HepG2 (cell line): Measurements from ENCODE around the gene GPR119. TPM values are rescaled to one million over a fixed set of nuclear protein-coding genes. Genes with fewer than 3 reads are reported as not detected.
"Not testable (repeated sequence)": the region's sequence is repeated elsewhere in the genome, so short reads cannot be mapped to it uniquely, and the experiment has no call there.

Experiments used
- ATAC-seq: fragments of 200-7000 bp; cut with Tn5 transposase; 3 replicates; pipeline ENCODE4 v1.9.1; 2020; ENCODE audit warnings: mild to moderate bottlenecking, moderate library complexity
- Bru-seq: library from RNA; stranded (reverse); fragments of 400-500 nt; gene quantifications from one replicate; lab custom pipeline; 2021; lab: Mats Ljungman, UMichigan
- BruChase-seq, 2 experiments: library from RNA; stranded (reverse); fragments of 400-500 nt; gene quantifications; one replicate each; lab custom pipeline; 2021; lab: Mats Ljungman, UMichigan
- BruUV-seq: library from RNA; stranded (reverse); fragments of 400-500 nt; replicated peaks from 2 replicates; lab custom pipeline; 2021; lab: Mats Ljungman, UMichigan
- CTCF ChIA-PET: fragments of 300-600 bp; formaldehyde crosslinking; extraction: SDS; loops from one replicate; lab custom pipeline; 2021; ENCODE audit warnings: low total read pairs, inconsistent platforms, low intra/inter-chr PET ratio; lab: Yijun Ruan, JAX
- POLR2A ChIA-PET: fragments of 350-600 bp; sonication (Branson Sonifier 250); formaldehyde crosslinking; loops from one replicate; lab custom pipeline; 2020; ENCODE audit warnings: antibody characterized with exemption, inconsistent platforms; lab: Yijun Ruan, JAX
- DNase-seq: peaks from one replicate; pipeline ENCODE4 v3.0.0-alpha.2; 2015; ENCODE audit warnings: low spot score
- FAIRE-seq: peaks from 3 replicates; lab custom pipeline; 2011; peaks lifted over from hg19 to GRCh38; lab: Jason Lieb, UNC
- H2AFZ ChIP-seq: one replicate; pipeline ENCODE4 v1.6.1; 2011; ENCODE audit warnings: low read length, inconsistent platforms
- H3K27ac ChIP-seq: fragments of 300-600 bp; 3 replicates; pipeline ENCODE4 v1.8.0; 2011; ENCODE audit warnings: mixed run types, mild to moderate bottlenecking, mixed read lengths, low read length, inconsistent platforms; ENCODE audit not compliant: insufficient read depth; ENCODE audit errors: extremely low read length
- H3K27me3 ChIP-seq, 2 experiments: fragments of 200-600 bp in 1 of 2; 2 replicates in 1 of 2; 3 replicates in 1 of 2; pipeline versions ENCODE4 v1.6.0 to v1.8.0; 2011; ENCODE audit warnings: low read length in 2 of 2, mild to moderate bottlenecking in 2 of 2, moderate library complexity in 2 of 2, inconsistent platforms in 1 of 2; ENCODE audit not compliant: insufficient read depth in 2 of 2, control insufficient read depth in 1 of 2
- H3K36me3 ChIP-seq, 2 experiments: fragments of 200-600 bp in 1 of 2; replicated peaks in 1 of 2; 2 replicates in 1 of 2; 3 replicates in 1 of 2; pipeline versions ENCODE4 v1.5.1 to v1.8.0; 2011; ENCODE audit warnings: low read length in 2 of 2, inconsistent platforms in 1 of 2; ENCODE audit not compliant: insufficient read depth in 2 of 2, control insufficient read depth in 1 of 2
- H3K4me1 ChIP-seq: 2 replicates; pipeline ENCODE4 v1.5.1; 2012; ENCODE audit warnings: low read length, inconsistent platforms; ENCODE audit not compliant: insufficient read depth
- H3K4me2 ChIP-seq: 2 replicates; pipeline ENCODE4 v1.6.0; 2011; ENCODE audit warnings: low read depth, low read length, inconsistent platforms
- H3K4me3 ChIP-seq, 3 experiments: fragments of 200-600 bp in 1 of 3; sonication (generic), shearing (Covaris generic) in 1 of 3; replicated peaks in 1 of 3; 2 replicates each; pipeline ENCODE4 v1.5.1; 2011 to 2016; ENCODE audit warnings: low read length in 3 of 3, inconsistent platforms in 2 of 3, low read depth in 2 of 3, mild to moderate bottlenecking in 2 of 3, control low read depth in 1 of 3, mixed read lengths in 1 of 3; ENCODE audit not compliant: insufficient read depth in 1 of 3
- H3K79me2 ChIP-seq: one replicate; pipeline ENCODE4 v1.6.1; 2011; ENCODE audit warnings: low read length, inconsistent platforms; ENCODE audit not compliant: insufficient read depth
- H3K9ac ChIP-seq: 2 replicates; pipeline ENCODE4 v1.6.0; 2011; ENCODE audit warnings: mild to moderate bottlenecking, low read depth, low read length, inconsistent platforms; ENCODE audit not compliant: insufficient read depth
- H3K9me3 ChIP-seq: 2 replicates; pipeline ENCODE4 v1.5.1; 2012; ENCODE audit warnings: mild to moderate bottlenecking, low read length
- H4K20me1 ChIP-seq: 2 replicates; pipeline ENCODE4 v1.6.0; 2011; ENCODE audit warnings: inconsistent platforms, mild to moderate bottlenecking, low read length, moderate library complexity; ENCODE audit not compliant: insufficient read depth
- DMAP1 ChIP-seq: IDR thresholded peaks from 2 replicates; pipeline ENCODE4 v1.6.1; 2016
- MTF1 ChIP-seq: sonication (generic); formaldehyde crosslinking; IDR thresholded peaks from 2 replicates; pipeline ENCODE4 v1.5.0; 2020; ENCODE audit warnings: missing genetic modification reagents
- MZF1 ChIP-seq: sonication (generic); formaldehyde crosslinking; IDR thresholded peaks from 2 replicates; pipeline ENCODE4 v1.8.1; 2023; ENCODE audit warnings: mild to moderate bottlenecking, missing genetic modification reagents, borderline replicate concordance
- SRY ChIP-seq: sonication (generic); formaldehyde crosslinking; IDR thresholded peaks from 2 replicates; pipeline ENCODE4 v1.8.0; 2022; ENCODE audit warnings: mild to moderate bottlenecking, missing genetic modification reagents
- ZNF20 ChIP-seq: sonication (generic); formaldehyde crosslinking; IDR thresholded peaks from 2 replicates; pipeline ENCODE4 v1.4.0; 2020; ENCODE audit warnings: mild to moderate bottlenecking, moderate library complexity, missing genetic modification reagents
- ZNF292 ChIP-seq: sonication (generic); formaldehyde crosslinking; IDR thresholded peaks from 2 replicates; pipeline ENCODE4 v1.8.1; 2022; ENCODE audit warnings: mild to moderate bottlenecking, low read depth, missing genetic modification reagents, borderline replicate concordance
- WGBS: methylation state at CpG from one replicate; pipeline ENCODE4 v1.1.6; 2017; ENCODE audit warnings: low lambda C conversion rate; 5-methylcytosine and 5-hydroxymethylcytosine counted together
- in situ Hi-C: cut with HindIII; loops from 2 replicates; pipeline ENCODE4 v1.10.0; 2017; ENCODE audit warnings: low pct_unique_long_range_greater_than_20kb; ENCODE audit not compliant: extremely low pct_ligation_motif_present
- intact Hi-C: fragments of 100-400 bp; cut with micrococcal nuclease; formaldehyde crosslinking; loops from one replicate; pipeline ENCODE4 v1.10.0; 2022; ENCODE audit not compliant: unreplicated experiment
- long read RNA-seq, 2 experiments: library from RNA in 1 of 2; library from polyadenylated mRNA in 1 of 2; stranded (forward) in 1 of 2; unstranded in 1 of 2; transcript quantifications; one replicate each; pipeline ENCODE4 v2.0.0, GENCODE V29; 2019 to 2022
- polyA minus RNA-seq, 3 experiments: library from RNA; depleted of rRNA, polyadenylated mRNA; stranded (reverse); fragments of >200 nt; gene quantifications; 2 replicates each; pipeline ENCODE4 v1.2.3, GENCODE V29; 2011; ENCODE audit warnings: low replicate concordance in 1 of 3
- polyA plus RNA-seq, 8 experiments: library from polyadenylated mRNA; depleted of rRNA in 3 of 8; stranded (reverse) in 7 of 8; unstranded in 1 of 8; fragments of >200 nt; fragmentation: Illumina TruSeq in 4 of 8; extraction: Trizol in 4 of 8; gene quantifications; 2 replicates each; pipeline versions ENCODE4 v1.2.1 to v1.2.3, GENCODE V29; 2011 to 2016; ENCODE audit warnings: low read depth in 4 of 8, missing spikeins in 1 of 8, mixed read lengths in 1 of 8; ENCODE audit not compliant: insufficient read depth in 1 of 8
- total RNA-seq, 5 experiments: library from RNA; depleted of rRNA; stranded (reverse); fragments of >200 nt; fragmentation: Illumina TruSeq; extraction: Trizol; gene quantifications; 2 replicates each; pipeline ENCODE4 v1.2.3, GENCODE V29; 2016; ENCODE audit warnings: low read depth in 1 of 5

The GPR119 gene
- total RNA-seq (2016; rRNA removed; fragmentation: Illumina TruSeq; extraction: Trizol) (2.2 and 2.6 TPM in 2 replicates), polyA plus RNA-seq (2011; rRNA removed) (3.5 and 5.5 TPM in 2 replicates), polyA minus RNA-seq (2011; rRNA and poly(A)+ RNA removed; ENCODE audit: low replicate concordance) (39.7 TPM in 1 of 2 replicates, not detected in the other), Bru-seq, nascent RNA (percentile 45 among the genes with signal in this experiment), BruChase-seq, experiment 1, labeled RNA remaining after a 6-hour chase (percentile 56 among the genes with signal in this experiment), BruChase-seq, experiment 2, labeled RNA remaining after a 2-hour chase (percentile 49 among the genes with signal in this experiment)
- total RNA-seq (2016; cell fraction: cytosol; rRNA removed; fragmentation: Illumina TruSeq; extraction: Trizol; ENCODE audit: low read depth) = 0.53 and 0.81 TPM in 2 replicates
- 3.2 TPM in 2 replicates for total RNA-seq (2016; cell fraction: insoluble cytoplasmic fraction; rRNA removed; fragmentation: Illumina TruSeq; extraction: Trizol)
- total RNA-seq (2016; cell fraction: membrane; rRNA removed; fragmentation: Illumina TruSeq; extraction: Trizol) = 2.9 TPM in 2 replicates
- total RNA-seq (2016; cell fraction: nucleus; rRNA removed; fragmentation: Illumina TruSeq; extraction: Trizol) = 1.9 and 2.0 TPM in 2 replicates
- 2.9 and 4.6 TPM in 2 replicates for polyA plus RNA-seq (2011; cell fraction: cytosol; rRNA removed)
- 2.1 and 2.5 TPM in 2 replicates for polyA plus RNA-seq (2011; cell fraction: nucleus; rRNA removed)
- polyA plus RNA-seq (2012) = 1.3 and 1.5 TPM in 2 replicates
- polyA plus RNA-seq (2016; cell fraction: cytosol; fragmentation: Illumina TruSeq; extraction: Trizol; ENCODE audit: low read depth) = 0.10 and 0.35 TPM in 2 replicates
- polyA plus RNA-seq (2016; cell fraction: insoluble cytoplasmic fraction; fragmentation: Illumina TruSeq; extraction: Trizol; ENCODE audit: low read depth) = 1.0 and 1.8 TPM in 2 replicates
- 0.79 and 1.1 TPM in 2 replicates for polyA plus RNA-seq (2016; cell fraction: membrane; fragmentation: Illumina TruSeq; extraction: Trizol; ENCODE audit: low read depth)
- polyA plus RNA-seq (2016; cell fraction: nucleus; fragmentation: Illumina TruSeq; extraction: Trizol; ENCODE audit: insufficient read depth, low read depth) = 0.67 and 2.6 TPM in 2 replicates
- polyA minus RNA-seq (2011; cell fraction: cytosol; rRNA and poly(A)+ RNA removed) = 2.1 and 5.5 TPM in 2 replicates
- polyA minus RNA-seq (2011; cell fraction: nucleus; rRNA and poly(A)+ RNA removed) = 3.0 and 3.6 TPM in 2 replicates
- long read RNA-seq, experiment 1, partial matches to known transcripts = 0 of 1 reads
- long read RNA-seq, experiment 1, other reads (novel, unspliced or antisense) = 1 of 1 reads
- long read RNA-seq, experiment 2, partial matches to known transcripts = 0 of 1 reads
- long read RNA-seq, experiment 2, other reads (novel, unspliced or antisense) = 1 of 1 reads

GRCh38 chrX:130385520-130385919, at the start of gene GPR119:
Gene GPR119, minus strand, starts transcription at chrX:130385674. Its CDS starts 227 bp downstream, at chrX:130385447.
- Histone ChIP-seq H3K27me3 (no peaks in the 10 kb centered on the region), H2AFZ (peak within 1 kb of the TSS; percentile 54), H3K79me2 (no peaks in the 10 kb centered on the region), H3K4me2 (peak within 1 kb of the TSS; percentile 76), H3K36me3 (no peaks in the 10 kb centered on the region), H3K4me3 (peak within 1 kb of the TSS in 1 of 3 experiments; percentile 16; a peak in 1 of 6 replicates), H3K4me1 (peaks cover 22% of the 10 kb centered on the region), H3K27ac (peak within 1 kb of the TSS; percentile 35), H4K20me1 (no peaks in the 10 kb centered on the region), H3K9me3 (no peaks in the 10 kb centered on the region), H3K9ac (no peak within 1 kb of the TSS)
- intact Hi-C loops = no loop called here
- DNase-seq (no peak), ATAC-seq (no peak), FAIRE-seq (no peak)
- ChIA-PET POLR2A (no interaction called here), CTCF (no interaction called here)
- 100% methylated on average over 1 of the region's 4 CpGs for whole genome bisulfite sequencing
- no peak for TF ChIP-seq SRY (CRISPR knock-in tag)
- no peak for TF ChIP-seq ZNF292
- TF ChIP-seq MZF1 (CRISPR knock-in tag) = no peak
- TF ChIP-seq DMAP1 = no peak
- TF ChIP-seq ZNF20 (CRISPR knock-in tag) = no peak
- TF ChIP-seq MTF1 (CRISPR knock-in tag) = no peak
- in situ Hi-C loops = no loop called here
- no TSS peak for BruUV-seq

- H3K36me3 ChIP-seq, H3K9ac ChIP-seq, H3K27me3 ChIP-seq, BruUV-seq, H3K79me2 ChIP-seq, H3K4me2 ChIP-seq, H3K9me3 ChIP-seq, H4K20me1 ChIP-seq, POLR2A ChIA-PET, ATAC-seq, DNase-seq, in situ Hi-C loops, CTCF ChIA-PET, H2AFZ ChIP-seq, intact Hi-C loops, H3K4me3 ChIP-seq, H3K27ac ChIP-seq, H3K4me1 ChIP-seq, FAIRE-seq: not testable (repeated sequence)
- WGBS = 87% methylated on average over 3 of the region's 5 CpGs
Observed at GRCh38 chrX:130429236-130429635, 43.8 kb upstream of the GPR119 start.
